G401 (cell line): ENCODE measurements around the gene CRPPA. TPM values are rescaled to one million over a fixed set of nuclear protein-coding genes. Genes with fewer than 3 reads are reported as not detected.
"Not testable (repeated sequence)": the region's sequence is repeated elsewhere in the genome, so short reads cannot be mapped to it uniquely, and the experiment has no call there.

Experiments used
- DNase-seq: peaks from one replicate; pipeline ENCODE4 v3.0.0-alpha.2; 2015; ENCODE audit warnings: low spot score
- in situ Hi-C: cut with HindIII; loops from 2 replicates; pipeline ENCODE4 v1.10.0; 2016; ENCODE audit warnings: low sequenced_read_pairs, mixed read lengths
- total RNA-seq: library from RNA; depleted of rRNA; stranded (reverse); fragments of >200 nt; shearing (Covaris generic); gene quantifications from 2 replicates; pipeline ENCODE4 v1.2.3, GENCODE V29; 2014; rRNA removed

The CRPPA gene
- total RNA-seq, 1 experiment from 2014 or later, result 0.58 TPM

DNA sequence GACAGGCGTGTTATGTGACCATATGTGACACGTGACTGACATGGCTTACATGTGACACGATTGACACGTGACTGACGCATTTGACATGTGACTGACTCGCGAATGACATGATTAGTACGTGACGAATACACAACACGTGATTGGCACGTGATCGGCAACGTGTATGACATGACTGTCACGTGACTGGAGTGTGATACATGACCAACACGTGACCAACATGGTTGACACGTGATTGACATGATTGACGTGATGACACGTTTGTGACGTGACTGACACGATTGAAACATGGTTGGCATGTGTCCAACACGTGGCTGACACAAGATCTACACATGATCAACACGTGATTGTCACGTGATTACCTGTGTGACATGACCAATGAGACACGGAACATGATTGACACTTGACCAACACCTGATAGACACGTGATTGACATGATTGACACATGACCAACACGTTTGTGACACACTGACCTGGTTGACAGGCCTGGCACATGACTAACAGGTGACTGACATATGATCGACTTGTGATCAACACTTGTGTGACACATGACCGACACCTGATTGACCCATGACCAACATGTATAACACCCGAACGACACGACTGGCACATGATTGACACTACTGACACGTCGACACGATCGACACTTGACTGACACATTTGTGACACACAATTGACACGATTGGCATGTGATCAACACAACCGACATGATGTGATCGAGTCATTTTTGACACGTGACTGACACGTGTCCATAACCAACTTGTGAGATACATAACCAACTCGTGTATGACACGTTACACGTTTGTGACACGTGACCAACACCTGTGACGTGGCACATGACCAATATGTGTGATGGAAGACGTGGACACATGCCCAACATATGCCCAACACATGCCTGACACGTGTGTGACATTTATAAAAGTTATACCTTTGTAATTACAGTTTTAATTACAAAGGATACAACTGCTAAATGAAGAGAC lies 21.1 kb downstream of the CRPPA start:
- in situ Hi-C loops, result no loop called here
- DNase-seq, result no peak

DNA sequence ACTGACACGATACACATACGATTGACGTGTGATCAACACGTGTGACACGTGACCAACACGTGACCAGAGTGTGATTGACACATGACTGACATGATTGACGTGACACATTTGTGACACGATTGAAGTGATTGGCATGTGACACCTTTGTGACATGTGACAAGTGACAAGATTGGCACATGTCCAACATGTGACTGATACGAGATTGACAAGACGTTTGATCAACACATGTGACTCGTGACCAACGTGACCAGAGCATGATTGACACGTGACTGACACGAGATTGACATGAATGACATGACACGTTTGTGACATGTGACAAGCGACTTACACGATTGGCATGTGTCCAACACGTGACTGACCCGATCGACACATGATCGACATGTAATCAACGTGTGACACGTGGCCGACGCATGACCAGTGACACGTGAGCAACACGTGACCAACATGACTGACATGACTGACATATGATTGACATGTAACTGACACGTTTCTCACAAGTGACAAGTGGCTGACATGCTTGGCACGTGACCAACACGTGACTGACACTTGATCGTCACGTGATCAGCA lies 22.0 kb downstream of the CRPPA start:
- in situ Hi-C loops, result no loop called here

DNA sequence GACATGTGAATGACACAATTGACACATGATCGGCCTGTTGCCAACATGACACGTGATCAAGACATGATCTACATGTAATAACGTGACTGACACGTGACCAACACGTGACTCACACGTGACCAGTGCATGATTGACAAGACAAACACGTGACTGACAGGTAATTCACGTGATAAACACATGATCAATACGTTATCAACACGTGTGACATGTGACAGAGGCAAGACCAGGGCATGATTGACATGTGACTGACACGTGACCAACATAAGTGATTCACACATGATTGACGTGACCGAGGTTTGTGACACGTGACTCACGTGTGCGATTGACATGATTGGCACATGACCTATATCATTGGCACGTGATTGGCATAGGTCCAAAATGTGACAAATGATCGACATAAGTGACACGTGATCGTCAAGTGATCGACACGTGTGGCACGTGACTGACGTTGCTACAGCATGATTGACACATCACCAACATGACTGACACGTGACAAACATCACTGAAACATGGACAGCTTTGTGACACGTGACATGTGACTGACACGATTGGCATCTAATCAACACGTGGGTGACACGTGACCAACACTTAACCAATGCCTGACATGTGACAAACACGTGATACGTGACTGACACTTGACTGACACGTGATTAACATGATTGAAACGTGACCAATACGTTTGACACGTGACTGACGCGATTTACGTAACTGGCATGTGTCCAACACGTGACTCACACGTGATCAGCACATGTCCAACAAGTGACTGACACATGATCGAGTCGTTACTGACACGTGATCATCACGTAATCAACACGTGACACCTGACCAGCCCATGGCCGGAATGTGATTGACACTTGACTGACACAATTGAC lies 23.0 kb downstream of the CRPPA start:
- in situ Hi-C loops, result no loop called here
- DNase-seq, result no peak

More for the DNA sequence above, 22.0 kb downstream of the CRPPA start:
- no peak for DNase-seq

DNA sequence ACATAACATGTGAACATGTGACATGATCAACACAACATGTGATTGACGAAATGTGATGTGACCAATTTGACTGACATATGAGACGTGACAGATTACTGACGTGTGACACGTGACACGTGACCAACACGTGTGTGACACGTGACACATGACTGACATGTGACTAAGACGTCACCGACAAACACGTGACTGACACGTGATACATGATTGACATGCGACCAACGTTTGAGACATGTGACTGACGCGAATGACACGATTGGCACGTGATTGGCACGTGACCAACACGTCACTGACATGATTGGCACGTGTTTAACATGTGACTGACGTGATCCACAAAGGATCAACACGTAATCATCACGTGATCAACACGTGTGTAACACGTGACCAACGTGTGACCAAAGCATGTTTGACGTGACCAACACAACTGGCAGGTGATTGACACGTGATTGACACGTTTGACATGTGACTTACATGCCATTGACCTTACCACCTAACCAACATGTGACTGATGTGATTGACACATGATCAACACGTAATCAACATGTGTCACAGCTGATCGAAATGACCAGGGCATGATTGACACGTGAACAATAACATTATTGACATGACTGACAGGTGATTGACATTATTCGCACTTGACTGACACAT lies 23.7 kb downstream of the CRPPA start:
- DNase-seq, result no peak
- in situ Hi-C loops, result no loop called here

DNA sequence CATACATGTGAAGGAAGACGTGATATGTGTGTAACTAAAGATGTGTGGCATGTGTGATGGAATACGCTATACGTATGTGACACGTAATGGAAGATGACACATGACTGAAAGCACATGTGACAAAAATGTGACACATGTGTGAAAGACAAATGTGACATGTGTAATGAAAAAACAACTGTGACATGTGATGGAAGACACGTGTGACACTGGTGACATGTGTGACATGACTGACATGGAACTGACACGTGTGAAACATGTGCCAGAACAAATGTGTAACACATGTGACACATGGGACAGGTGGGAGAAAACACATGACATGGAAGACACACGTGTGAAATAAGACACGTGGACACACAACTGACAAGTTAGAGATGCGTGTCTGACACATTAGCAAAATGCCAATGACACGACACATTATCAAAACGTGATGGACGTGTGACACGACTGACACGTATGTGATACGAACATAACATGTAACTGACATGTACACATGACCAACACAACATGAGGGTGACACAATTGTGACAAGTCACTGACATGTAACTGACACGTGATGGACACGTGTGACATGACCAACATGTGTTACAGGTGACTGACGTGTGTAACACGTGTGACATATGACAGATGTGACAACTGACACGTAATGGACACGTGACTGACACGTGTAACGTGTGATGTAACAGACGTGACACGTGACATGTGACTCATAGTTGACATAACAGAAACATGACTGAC lies 24.4 kb downstream of the CRPPA start:
- no peak for DNase-seq

DNA sequence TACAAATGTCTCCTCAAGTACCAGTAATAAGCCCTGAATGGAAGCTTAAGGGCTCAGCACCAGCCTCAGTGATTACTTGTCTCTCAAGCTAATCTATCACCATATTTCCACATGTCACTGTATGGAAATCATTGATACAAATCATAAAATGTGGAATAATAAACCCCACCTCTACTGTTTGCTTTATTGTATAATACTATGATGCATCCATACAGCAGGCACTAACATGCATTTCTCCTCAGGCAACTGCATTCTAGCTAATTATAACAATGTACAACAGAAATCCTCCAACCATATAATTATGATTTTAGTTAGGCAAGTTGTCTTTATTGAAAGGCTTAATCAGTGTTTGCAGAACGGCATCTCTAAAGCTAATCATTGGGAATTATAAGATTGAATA lies 26.2 kb downstream of the CRPPA start:
- no peak for DNase-seq
- in situ Hi-C loops, result no loop called here

More for the DNA sequence above, 24.4 kb downstream of the CRPPA start:
- in situ Hi-C loops, result no loop called here

DNA sequence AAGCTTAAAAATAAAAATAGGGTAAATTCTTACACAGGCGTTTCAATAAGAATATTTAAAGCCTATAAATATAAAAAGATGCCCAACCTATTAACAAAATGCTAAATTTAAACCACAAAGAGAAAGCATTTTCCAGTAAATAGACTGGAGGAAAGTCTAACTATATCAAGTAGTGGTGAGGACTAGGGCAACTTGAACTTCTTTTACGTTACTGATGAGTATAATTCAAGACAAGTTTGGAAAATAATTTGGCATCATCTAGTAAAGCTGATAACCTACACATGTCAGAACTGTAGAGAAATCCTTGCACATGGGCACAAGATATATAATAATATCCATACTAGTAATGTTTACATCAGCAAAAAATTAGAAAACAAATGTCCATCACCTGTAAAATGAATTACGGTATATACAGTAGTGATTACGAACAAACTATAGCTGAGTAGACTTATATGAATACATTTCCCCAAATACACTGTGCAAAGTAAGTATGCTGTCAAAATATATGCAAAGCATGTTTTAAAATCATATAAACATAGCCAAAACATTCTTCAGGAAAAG lies 27.4 kb downstream of the CRPPA start:
- no peak for DNase-seq

DNA sequence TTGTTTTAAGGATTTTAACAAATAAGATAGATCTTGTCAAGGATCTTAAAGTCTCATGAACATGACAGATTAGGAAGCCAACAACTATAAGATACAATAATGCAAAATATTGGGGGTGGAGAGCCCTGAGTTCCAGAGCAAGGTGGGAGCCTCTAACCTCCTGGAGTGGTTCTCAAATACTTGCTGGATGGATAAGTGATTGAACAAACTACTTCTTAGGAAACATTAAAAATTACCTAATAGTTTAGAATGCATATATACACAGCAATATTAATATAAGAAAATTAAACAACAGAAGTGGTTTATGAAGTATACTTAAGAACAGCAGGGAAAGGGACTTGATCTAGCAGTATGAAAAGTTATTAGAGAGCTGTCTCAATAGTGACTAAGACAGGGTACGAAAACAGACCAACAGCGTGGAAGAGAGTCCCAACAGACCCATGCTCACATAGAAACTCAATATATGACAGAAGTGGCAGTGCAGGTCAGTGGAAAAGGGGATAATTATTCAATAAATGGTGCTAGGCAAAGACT lies 28.3 kb downstream of the CRPPA start:
- in situ Hi-C loops, result no loop called here
- no peak for DNase-seq

More for the DNA sequence above, 27.4 kb downstream of the CRPPA start:
- in situ Hi-C loops, result no loop called here

DNA sequence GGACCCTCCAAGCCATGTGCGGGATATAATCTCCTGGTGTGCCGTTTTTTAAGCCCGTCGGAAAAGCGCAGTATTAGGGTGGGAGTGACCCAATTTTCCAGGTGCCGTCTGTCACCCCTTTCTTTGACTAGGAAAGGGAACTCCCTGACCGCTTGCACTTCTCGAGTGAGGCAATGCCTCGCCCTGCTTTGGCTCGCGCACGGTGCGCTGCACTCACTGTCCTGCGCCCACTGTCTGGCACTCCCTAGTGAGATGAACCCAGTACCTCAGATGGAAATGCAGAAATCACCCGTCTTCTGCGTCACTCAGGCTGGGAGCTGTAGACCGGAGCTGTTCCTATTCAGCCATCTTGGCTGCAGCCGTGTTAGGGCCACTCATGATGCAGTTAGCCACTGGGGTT lies 37.6 kb downstream of the CRPPA start:
- DNase-seq, in situ Hi-C loops: not testable (repeated sequence)

DNA sequence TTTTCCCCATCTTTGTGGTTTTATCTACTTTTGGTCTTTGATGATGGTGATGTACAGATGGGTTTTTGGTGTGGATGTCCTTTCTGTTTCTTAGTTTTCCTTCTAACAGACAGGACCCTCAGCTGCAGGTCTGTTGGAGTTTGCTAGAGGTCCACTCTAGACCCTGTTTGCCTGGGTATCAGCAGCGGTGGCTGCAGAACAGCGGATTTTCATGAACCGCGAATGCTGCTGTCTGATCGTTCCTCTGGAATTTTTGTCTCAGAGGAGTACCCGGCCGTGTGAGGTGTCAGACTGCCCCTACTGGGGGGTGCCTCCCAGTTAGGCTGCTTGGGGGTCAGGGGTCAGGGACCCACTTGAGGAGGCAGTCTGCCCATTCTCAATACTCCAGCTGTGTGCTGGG lies 38.2 kb downstream of the CRPPA start:
- in situ Hi-C loops, DNase-seq: not testable (repeated sequence)

Other genes starting within 250 kb of the CRPPA start
- 0.18 TPM in 1 of 2 replicates, not detected in the other for gene SOSTDC1, start 44.2 kb upstream of the CRPPA start, total RNA-seq
- gene LRRC72, start 105.3 kb upstream of the CRPPA start, total RNA-seq, result not detected in 2 replicates
- 13.4 and 20.5 TPM in 2 replicates for gene ANKMY2, start 224.2 kb upstream of the CRPPA start, total RNA-seq
- 52.2 and 64.7 TPM in 2 replicates for gene BZW2, start 224.6 kb upstream of the CRPPA start, total RNA-seq